GM12874 (cell line): ENCODE measurements around the gene GDF2.

Experiments used
- CTCF ChIP-seq: IDR thresholded peaks from 2 replicates; pipeline ENCODE4 v1.5.1; 2011; ENCODE audit warnings: low read depth, mild to moderate bottlenecking, control low read depth, low read length, moderate library complexity; ENCODE audit not compliant: insufficient read depth

Gene GDF2

GRCh38 chr10:47330366-47330765 is 8.1 kb downstream of the GDF2 start:
- TF ChIP-seq CTCF: no peak

DNA sequence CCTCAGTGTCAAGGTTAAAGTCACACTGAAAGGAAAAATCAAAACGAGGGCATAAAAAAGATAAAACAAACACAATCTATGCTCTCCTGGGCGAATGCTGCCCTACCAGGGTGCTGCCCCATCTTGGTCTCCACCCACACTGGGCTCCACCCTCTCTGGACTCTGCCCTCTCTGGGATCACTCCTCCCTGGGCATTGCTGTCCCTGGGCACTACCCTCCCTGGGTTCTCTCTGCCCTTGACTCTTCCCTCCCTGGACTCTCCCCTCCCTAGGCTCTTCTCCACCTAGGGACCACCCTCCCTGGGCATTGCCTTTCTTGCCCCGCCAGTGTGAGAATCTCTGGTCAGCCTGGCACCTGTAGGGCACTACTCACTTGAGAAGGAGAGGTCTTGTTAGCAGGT is 8.6 kb downstream of the GDF2 start:
- TF ChIP-seq CTCF: no peak

- TF ChIP-seq CTCF: no peak
Measured at GRCh38 chr10:47331491-47331890, 9.2 kb downstream of the GDF2 start.

- no peak for TF ChIP-seq CTCF
Measured at GRCh38 chr10:47331954-47332353, 9.7 kb downstream of the GDF2 start.

DNA sequence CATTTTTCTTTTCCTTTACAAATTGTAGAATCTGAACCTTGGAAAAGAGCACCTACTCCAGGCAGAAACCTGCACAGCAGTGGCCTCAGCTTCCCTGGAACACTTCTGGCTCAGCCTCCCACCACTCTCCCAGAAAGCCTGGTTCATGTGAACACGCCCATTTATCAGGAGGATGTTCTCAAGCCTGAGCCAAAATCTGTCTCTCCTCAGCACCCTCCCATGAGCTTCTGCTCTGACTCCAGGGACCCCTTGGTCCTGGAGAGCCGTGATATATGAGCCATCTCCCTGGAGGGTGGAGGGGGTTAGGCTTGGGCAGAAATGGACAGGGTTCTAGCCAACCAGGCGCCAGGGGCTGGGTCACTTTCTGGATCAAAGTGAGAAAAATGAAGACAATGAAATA is 10.1 kb downstream of the GDF2 start:
- TF ChIP-seq CTCF: no peak

- no peak for TF ChIP-seq CTCF
Measured at GRCh38 chr10:47332946-47333345, 10.7 kb downstream of the GDF2 start.

GRCh38 chr10:47333532-47333931 is 11.3 kb downstream of the GDF2 start:
- no peak for TF ChIP-seq CTCF
